GM19239 (cell line): ENCODE measurements around the gene KRIT1.
"Not testable (repeated sequence)": the region's sequence is repeated elsewhere in the genome, so short reads cannot be mapped to it uniquely, and the experiment has no call there.

Source experiments
- DNase-seq: peaks from one replicate; pipeline ENCODE4 v3.0.0; 2011; ENCODE audit warnings: low spot score; ENCODE audit not compliant: insufficient read length
- FAIRE-seq: peaks from 2 replicates; lab custom pipeline; 2011; peaks lifted over from hg19 to GRCh38; lab: Jason Lieb, UNC

Gene KRIT1

GRCh38 chr7:92251181-92251580 lies 5.5 kb upstream of the KRIT1 start:
- no peak for FAIRE-seq
- DNase-seq, result no peak

DNA sequence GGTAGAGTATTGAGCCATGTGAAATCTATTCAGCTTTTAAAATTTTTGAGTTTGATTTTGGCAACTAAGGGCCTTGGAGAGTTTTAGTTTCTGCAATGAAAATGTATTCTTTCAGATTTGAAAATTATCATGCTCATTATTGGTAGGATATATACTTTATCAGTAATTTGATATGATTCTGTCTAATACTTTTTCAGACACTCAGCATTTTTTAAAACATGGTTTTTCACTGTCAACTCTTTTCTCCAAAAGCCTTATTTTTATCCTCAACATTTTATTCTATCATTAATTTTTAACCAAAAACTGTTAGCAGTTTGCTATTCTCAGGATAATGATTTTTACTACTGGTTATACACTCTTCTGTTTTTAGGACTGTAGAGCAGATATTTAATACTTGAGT lies 4.9 kb upstream of the KRIT1 start:
- FAIRE-seq (no peak), DNase-seq (no peak)

DNA sequence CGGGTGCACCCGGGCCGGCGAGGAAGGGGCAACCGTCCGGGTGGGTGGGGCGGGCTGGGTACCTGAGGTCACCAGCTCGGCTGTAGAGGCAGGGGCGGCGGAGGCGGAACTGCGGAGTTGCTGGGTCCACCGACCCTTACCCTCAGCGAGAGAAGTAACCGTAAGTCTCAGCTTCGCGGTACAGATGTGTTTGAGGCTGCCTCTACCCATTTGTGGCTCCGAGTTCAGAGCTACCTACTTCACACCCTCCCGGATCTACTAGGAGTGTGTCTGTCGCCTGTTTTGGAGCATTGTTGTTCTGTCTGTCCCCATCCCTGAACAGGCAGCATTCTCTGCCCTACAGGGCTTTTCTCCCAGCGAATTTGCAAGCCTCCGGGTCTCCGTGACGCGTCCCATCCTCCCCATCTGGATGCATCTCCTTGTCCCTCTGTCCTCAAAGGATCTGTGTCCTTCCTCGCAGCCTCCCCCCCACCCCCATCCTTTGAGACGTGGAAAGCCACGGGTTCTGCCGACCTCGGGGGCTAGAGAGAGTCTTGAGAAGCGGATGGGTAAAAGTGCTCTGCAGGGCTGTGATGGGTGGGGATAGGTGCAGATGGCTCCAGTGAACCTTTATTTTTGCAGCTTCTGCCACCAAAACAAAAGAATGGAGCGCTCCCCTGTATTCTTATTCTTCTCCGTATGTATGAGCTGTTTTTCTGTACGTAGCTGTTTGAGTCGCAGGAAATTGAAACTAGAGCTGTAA lies 817 bp upstream of the KRIT1 start:
- no peak for DNase-seq
- FAIRE-seq, result peak; percentile 26

- DNase-seq, result no peak
These were observed 767 bp downstream of the KRIT1 start for GRCh38 chr7:92244808-92245486.

GRCh38 chr7:92242972-92243371 lies 2.7 kb downstream of the KRIT1 start:
- FAIRE-seq (no peak), DNase-seq (no peak)

More at GRCh38 chr7:92244808-92245486, 767 bp downstream of the KRIT1 start:
- no peak for FAIRE-seq

GRCh38 chr7:92230547-92230946 lies 15.2 kb downstream of the KRIT1 start:
- no peak for DNase-seq

GRCh38 chr7:92228742-92229141 lies 17.0 kb downstream of the KRIT1 start:
- DNase-seq (no peak), FAIRE-seq (no peak)

More at GRCh38 chr7:92230547-92230946, 15.2 kb downstream of the KRIT1 start:
- no peak for FAIRE-seq

- FAIRE-seq, result no peak
- no peak for DNase-seq
These were observed 17.6 kb downstream of the KRIT1 start for GRCh38 chr7:92228100-92228499.

DNA sequence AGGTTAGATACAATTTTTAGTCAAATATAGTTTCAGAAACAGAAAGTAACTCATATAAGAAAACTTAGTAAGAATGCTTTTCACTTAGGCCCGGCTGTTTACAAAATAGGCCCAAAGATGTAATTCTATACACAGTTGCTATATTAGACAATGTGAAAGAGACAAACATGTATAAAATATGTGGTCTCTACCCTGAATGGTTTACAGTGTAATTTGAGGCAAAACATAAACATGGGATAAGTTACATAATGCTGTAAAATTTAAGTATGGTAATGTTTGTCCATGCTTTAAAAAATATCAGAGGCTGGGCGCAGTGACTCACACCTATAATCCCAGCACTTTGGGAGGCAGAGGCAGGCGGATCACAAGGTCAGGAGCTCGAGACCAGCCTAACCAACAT lies 18.7 kb downstream of the KRIT1 start:
- DNase-seq, result no peak
- FAIRE-seq, result no peak

- FAIRE-seq (no peak), DNase-seq (no peak)
These were observed 23.9 kb downstream of the KRIT1 start for GRCh38 chr7:92221766-92222165.

- FAIRE-seq (no peak), DNase-seq (no peak)
These were observed 39.0 kb downstream of the KRIT1 start for GRCh38 chr7:92206672-92207071.

DNA sequence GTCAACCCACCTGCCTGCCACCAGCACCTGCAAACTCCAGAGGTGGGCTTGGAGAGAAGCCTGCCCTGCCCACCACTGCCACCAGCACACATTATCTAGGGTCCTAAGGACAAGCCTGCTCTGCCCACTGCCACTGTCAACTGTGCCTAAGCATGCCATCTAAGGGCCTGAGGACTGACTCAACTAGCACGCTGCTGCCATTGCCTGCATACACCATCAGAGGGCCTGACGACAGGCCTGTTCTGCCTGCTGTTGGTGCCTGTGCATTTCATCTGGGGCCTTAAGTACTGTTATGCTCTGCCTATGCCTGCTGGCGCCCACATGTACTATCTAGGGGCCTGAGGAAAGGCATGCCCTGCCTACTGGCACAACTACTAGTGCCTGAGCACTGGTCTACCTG lies 39.7 kb downstream of the KRIT1 start:
- FAIRE-seq (no peak), DNase-seq (no peak)

- no peak for FAIRE-seq
- no peak for DNase-seq
These were observed 44.9 kb downstream of the KRIT1 start for GRCh38 chr7:92200791-92201190.

- no peak for DNase-seq
- FAIRE-seq, result no peak
These were observed 53.4 kb downstream of the KRIT1 start for GRCh38 chr7:92192326-92192725.

DNA sequence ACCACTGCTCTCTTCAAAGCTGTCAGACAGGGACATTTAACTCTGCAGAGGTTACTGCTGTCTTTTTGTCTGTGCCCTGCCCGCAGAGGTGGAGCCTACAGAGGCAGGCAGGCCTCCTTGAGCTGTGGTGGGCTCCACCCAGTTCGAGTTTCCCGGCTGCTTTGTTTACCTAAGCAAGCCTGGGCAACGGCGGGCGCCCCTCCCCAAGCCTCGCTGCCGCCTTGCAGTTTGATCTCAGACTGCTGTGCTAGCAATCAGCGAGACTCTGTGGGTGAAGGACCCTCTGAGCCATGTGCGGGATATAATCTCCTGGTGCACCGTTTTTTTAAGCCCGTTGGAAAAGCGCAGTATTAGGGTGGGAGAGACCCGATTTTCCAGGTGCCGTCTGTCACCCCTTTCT lies 56.5 kb downstream of the KRIT1 start:
- not testable (repeated sequence) for FAIRE-seq, DNase-seq

DNA sequence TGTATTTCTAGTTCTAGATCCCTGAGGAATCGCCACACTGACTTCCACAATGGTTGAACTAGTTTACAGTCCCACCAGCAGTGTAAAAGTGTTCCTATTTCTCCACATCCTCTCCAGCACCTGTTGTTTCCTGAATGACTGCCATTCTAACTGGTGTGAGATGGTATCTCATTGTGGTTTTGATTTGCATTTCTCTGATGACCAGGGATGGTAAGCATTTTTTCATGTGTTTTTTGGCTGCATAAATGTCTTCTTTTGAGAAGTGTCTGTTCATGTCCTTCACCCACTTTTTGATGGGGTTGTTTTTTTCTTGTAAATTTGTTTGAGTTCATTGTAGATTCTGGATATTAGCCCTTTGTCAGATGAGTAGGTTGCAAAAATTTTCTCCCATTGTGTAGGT lies 61.4 kb downstream of the KRIT1 start:
- FAIRE-seq, DNase-seq: not testable (repeated sequence)

DNA sequence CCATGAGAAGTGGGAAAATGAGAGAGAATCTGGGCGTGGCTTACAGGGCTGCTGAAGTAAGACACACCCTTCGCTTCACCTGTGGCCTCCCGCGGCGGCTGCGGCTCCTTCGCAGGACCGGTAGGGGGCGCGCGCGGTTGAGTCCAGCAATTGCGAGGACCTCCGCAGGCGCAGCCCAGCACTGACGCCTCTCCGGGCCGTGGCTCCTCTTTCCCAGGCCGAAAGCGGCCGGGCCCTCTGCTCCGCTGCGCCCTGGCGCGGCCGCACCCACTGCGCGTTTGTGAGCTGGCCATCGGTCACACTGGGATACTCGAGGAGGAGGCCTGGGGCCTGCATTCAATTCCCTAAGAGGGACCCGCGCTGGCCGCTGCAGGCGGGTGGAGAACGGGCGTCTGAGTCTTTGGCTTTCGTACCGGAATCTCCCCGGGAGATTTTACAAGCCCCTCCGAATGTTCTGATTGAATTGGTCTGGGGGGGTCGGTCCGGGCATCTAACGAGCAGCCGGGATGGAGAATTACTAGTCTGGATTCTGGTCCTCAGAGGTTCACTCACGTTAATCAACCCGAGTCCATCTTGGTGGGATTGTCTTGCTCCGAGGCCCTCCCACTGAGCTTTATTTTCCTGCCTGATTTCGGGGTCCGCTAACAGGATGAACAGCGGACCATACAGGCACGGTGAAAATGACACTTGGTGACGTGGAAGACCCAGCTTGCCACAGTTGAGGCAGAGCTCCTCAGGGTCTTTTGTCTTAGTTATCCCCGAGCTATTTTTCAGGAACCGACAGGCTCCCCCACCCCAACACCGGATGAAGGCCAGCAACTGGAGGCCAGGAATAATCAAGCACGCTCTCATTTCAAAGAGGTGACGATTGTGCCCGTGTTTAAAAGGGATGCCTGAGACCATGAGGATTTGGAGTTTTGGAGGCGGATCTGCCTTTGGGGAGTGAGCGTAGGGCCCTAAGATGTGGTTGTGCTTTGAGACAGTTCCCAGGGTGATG lies 66.5 kb downstream of the KRIT1 start, which contains the start of gene LRRD1:
TSS of gene LRRD1 (minus strand) at position 215 of the 997 bp plus-strand sequence. CDS start 13,940 bp downstream, outside the sequence.
- DNase-seq, result peak; percentile 80
- peak; percentile 92 for FAIRE-seq

GRCh38 chr7:92177362-92177761 lies 68.4 kb downstream of the KRIT1 start:
- DNase-seq, result no peak
- no peak for FAIRE-seq

- FAIRE-seq, DNase-seq: not testable (repeated sequence)
These were observed 76.2 kb downstream of the KRIT1 start for GRCh38 chr7:92169529-92169928.

DNA sequence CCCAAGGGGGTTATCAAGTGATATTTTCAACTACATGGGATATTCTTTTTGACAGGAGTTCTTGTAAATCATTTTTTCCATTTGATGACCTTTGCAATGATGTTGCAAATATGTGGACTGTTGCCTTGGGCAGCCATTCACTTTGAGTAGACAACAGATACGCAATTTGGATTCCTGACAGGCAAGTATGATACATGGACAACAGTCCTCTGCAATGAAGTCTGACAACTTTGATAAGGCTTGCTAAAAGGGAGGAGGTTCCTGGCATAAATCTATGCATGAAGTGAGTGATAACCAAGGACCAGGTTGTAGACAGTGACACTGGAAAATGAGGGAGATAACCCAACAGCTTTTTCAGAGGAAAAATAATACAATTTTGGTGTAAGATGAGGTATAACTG lies 84.4 kb downstream of the KRIT1 start:
- no peak for FAIRE-seq
- DNase-seq, result no peak
